Stimulated activated CD4-positive, alpha-beta T cell treated with anti-CD3 and anti-CD28 coated beads, TNF-alpha, amount 100 ng/mL, for 1 hour (primary cell): ENCODE measurements around the gene GNAZ.

Experiments
- DNase-seq, 3 donors: peaks; one replicate each; pipeline ENCODE4 v3.0.0-alpha.2; 2020; ENCODE audit warnings: low read depth in 3 of 3, low spot score in 1 of 3

The GNAZ gene

DNA sequence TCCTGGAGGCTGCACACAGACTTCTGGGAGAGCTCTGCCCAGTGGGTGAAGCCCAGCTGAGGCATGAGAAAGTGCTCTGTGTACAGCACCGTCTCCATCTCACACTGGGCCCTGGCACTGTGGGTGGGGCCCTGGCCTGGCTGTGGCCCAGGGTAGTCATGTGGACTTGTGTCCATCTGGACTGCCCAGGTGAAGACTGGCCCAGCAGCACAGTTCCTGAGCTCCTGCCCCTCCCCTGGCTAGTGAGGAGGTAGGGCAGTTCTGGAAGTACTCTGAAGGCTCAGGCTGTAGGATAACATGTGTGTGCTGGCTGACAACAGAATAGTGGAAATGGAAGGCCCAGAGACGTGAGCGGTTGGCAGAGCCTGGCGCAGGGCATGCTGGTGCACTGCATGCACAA, 36.0 kb downstream of the GNAZ start:
- no peak for DNase-seq

DNA sequence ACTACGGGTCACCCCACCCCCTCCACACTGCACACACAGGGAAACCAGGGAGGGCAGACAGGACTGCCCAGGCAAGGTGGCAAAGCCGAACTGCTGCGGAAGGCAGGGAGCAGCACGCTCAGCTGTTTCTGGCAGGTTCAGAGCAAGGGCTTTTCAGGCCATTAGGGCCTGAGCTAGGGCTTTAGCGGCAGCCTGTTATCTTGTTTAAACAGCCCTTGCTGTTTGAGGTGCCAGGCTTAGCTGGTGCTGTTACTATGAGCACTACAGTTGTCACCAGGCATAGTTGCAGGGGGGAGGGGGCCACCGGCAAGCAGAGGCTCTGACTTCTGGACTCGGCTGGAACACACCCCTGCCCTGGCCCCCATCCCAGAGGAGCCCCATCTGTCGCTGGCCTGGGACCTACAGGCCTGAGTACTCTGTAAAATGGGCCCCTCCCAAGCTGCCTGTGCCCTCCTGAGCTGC, 36.6 kb downstream of the GNAZ start:
- no peak for DNase-seq

DNA sequence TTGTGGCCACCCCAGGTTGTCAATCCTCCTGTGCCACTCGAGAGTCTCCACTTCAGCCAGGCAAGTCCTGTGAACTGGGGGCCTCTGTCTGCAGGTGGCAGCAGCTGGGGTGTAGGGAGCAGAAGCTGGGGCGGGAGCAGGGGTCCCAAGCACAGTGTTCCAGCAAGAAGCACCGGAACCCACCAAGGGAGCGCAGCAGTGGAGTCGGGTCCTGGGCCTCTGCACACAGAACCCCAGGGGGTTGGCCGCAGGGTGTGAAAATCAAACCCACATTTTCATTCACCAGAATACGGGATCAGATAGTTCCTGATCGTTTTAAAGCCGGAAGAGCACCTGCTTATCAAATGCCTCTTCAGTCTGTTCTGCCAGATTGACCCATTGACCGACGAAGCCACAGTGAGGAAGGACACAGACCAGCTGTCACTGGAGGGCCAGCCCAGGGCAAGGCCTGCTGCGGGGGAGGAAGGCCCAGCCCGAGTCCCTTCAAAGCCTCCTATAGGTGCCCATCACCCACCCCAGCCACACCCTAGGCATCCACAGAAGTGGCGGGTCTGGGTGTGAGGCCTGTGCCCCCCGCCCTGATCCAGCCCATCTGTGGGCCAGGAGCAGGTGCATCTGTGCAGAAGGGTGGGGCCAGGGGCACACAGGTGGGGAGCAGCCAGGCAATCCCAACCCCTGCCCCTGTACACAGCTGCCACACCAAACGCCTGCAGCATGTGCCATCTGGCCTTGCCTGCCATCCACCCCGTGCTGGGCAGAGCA, 37.3 kb downstream of the GNAZ start:
- DNase-seq = no peak

DNA sequence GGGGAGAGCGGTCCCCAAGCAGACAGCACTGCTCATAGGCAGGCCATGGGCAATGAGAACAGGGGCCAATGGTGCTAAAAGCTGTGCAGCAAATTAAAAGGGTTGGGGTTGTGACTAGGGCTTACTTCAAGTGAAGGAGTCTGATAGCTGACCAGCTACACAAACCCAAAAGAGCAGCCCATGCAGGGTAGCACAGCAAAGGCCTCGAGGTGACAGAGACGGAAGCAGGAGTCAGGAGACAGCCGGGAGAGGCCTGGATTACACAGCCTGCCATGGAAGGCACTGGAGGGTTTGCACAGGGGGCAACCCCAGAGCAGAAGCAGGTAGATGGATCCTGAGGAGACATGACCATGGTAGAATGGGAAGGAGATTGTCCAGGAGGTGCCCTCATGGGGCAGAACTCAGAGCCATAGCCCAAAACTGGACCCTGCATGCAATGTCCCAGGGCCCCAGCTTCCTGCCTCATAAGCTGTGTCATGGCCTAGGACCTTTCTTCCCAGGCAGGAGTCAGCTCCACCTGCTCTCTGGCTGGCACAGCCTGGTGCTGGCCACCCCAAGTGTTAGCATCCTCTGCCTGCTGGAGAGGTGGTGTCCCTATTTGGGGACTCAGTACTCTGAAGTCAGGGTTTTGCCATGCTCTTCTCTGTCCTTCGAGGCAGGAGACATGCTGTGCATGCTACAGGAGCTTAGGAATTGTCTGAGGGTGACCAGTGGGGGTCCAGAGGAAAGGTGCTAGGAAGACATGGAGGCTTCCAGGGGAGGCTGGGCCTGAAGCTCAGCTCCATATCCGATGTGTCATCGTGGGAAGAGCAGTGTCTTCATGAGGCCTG, 38.1 kb downstream of the GNAZ start:
- DNase-seq = no peak

DNA sequence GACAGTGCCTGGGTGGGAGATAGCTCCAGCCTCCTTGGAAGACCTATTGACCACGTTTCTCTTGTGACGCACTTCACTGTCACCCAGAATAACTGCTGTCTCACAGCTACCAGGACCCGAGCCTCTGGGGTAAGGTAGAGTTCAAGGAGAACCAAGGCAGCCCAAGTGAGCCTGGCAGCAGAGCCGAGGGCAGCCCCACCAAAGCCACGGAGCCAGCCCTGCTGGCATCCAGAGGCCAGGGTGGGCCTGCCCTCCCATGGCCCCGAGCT, 38.7 kb downstream of the GNAZ start:
- DNase-seq = no peak

DNA sequence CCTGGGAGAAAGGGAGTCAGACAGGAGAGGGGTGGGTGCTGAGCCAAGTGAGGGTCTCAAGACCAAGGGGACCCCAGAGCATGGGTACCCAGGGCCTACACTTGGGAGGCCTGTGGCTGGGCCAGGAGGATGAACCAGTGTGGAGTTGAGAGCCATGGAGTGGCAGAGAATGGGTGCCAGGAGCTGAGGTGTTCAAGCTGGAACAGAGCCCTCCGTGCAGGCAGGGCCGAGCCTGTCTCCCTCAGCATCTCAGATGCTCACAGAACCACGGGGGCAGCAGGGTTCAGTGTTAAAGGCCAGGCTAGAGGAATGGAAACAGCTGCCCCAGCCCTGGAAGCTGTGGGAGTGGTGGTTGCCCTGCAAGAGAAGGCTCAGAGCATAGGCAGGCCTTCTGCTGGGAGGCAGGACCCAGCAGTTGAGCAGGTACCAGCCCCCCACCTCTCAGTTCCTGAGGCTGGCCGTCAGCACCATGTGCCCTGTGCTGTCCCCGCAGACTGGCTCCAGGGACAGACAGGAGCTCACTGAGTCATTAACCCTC, 39.2 kb downstream of the GNAZ start:
- no peak for DNase-seq

DNA sequence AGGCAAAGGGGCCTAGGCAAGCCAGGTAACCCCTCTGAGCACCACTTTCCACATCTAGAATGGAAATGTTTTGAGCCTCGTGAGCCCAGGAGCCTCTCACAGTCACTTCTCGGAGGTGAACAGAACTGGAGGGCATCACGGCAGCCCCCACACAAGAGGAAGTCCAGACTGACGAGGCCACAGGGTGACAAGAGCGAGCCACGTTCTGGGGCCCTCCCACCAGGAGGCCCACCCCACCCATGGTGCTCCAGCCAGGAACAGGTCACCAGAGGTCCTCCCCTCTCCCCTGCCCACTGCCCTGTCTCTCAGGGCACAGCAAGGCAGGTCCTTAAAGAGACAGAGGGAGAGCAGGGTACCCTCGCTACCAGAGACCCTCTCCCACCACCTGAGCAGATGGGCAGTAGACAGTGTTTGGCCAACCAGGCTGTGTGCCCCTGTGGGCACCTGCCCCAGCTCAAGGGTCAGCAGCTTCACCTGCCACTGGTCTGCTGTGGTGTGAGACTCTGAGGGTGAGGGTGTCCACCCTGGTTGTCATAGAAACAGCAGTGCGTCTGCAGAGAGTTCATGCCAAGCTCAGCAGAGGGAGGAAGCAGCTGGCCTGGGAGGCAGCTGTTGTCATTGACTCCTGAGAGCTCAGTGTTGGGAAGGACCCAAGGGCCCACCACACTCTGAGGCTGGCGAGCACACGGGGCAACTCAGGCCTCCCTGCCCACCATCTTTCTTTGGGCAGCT, 40.0 kb downstream of the GNAZ start:
- no peak for DNase-seq

DNA sequence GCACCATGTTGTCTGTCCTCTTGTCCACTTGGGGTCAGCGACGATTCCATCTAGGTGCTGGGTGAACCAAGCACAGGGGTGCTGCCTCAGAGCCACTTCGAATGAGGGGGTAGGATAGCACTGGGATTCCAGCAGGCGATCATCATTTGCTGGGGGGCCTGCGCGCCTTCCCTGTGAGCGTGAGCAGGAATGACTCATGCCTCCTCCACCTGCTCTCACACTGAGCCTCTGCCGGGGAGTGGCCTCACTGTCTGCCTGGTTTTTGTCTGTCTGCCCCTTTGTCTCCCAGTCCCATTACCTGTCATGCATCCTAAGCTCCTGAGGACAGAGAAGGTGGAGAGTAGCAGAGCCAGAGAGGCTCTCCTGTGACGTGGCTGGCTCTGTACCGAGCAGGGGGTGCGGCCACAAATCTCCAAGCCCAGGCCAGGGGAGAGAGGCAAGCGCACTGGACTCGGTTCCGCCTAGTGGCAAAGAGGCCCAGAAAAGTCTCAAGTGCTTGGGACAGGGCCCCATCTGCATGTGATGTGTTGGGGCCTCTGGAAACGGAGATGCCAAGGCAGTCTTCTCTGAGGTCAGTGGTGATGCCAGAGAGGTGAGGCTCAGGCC, 40.7 kb downstream of the GNAZ start:
- no peak for DNase-seq

DNA sequence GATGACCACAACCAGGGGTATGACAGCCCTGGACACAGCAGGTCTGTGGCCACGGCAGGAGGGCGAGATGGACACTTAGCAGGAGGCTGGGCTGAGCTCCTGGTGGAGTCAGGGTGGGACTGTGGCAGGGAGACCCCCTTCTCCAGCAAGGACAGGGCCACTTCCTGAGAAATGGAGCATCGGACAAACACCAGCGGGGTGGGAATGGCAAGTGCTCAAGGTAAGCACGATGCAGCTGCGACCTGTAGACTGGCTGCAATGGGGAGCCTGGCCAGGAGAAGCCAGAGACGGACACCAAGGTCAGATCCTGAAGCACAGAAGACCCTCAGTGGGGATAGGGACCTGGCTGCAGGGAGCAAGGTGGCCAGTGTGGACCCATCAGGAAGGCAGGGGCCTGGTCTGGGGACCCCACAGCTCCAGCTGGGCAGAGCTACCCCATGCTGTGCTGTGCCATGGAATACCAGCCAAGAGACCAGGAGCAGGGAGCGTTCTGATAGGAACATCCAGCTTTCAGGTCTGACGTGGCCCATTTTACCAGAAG, 42.2 kb downstream of the GNAZ start:
- DNase-seq = no peak

DNA sequence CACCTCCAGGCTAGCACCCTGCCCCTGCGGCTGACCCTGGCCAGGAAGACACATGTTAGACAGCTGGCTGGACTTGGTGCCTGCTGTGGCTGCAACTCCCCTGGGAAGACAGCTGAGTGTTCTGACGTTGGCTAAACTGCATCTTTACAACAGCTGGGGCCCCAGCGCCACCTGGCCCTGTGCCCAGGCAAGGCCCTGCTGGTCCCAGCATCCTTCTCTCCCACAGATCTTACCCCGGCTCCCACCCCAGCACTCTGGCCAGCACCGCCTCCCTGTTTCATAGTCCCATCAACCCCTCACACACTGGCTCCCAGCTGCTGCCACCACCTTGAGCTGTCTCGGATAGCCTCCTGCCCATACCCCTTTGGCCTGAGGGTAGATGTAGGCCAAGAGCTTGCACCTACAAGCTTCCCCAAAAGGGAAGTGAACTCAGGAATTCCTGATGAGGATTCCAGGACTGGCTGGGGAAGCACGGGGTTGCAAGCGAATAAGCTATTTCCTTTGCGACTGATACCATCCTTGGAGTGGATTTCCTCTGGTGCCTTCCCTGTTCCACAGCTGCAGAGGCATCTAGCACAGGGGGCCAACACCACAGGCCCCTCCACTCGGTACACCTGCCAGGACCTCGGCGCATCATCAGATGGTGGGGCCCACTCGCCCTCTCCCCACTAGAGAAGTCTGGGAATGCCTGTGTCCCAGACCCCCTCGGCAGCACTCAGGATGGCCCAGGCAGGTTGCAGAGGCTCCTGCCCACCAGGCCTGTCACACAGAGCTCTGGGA, 42.9 kb downstream of the GNAZ start:
- no peak for DNase-seq

DNA sequence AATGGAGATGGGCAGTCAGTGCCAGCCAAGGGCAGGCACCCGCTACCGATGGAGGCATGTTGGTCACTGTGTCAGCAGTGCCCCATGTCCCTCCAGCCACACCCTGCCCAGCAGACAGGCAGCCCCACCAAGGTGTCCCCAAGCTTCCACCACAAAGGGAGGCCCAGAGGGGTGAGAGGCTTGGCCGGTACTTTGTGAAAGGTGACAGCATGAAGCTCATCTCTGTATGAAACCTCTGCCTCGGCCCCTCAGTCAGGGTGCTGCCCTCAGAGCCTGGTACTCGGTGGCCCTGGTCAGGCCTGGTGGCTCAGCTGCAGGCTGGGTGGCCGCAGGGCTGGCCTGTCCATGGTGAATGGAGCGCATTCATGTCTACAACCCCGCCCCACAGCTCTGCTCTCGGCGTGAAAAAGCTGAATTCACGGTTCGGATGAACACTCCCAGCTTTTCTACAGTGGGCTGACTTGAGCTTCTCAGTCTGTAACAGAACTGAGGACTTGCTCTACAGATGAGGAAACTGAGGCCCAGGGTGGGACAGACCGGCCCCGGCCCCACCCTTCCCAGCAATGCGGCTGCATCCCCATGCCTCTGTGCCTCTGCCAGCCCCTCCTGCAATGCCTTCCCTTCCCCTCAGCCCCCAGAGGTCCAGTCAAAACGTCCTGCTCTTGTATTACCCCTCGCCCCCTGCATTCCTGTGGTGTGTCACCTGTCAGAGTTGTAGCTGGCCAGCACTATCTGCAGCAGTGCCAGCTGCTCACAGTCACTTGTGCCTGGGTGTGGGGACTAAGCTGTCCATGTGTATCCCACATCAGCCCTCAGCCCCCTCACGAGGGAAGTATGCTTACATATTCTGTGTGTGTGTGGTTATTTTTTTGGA, 43.8 kb downstream of the GNAZ start:
- DNase-seq = no peak

DNA sequence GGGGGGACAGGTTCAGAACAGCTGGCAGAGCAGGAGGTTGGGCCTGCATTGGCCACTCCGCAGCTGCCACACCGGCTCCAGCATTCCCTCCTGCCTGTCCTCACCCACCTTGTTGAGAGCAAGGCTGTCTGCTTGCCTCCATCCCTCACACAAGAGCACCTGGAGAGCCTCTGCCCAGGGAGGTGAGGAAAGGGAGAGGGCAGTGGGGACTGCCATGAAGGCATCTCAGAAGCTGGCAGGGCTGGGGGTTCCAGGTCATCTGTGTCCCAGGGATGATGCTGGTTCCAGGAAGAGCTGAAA, 44.4 kb downstream of the GNAZ start:
- DNase-seq = no peak

DNA sequence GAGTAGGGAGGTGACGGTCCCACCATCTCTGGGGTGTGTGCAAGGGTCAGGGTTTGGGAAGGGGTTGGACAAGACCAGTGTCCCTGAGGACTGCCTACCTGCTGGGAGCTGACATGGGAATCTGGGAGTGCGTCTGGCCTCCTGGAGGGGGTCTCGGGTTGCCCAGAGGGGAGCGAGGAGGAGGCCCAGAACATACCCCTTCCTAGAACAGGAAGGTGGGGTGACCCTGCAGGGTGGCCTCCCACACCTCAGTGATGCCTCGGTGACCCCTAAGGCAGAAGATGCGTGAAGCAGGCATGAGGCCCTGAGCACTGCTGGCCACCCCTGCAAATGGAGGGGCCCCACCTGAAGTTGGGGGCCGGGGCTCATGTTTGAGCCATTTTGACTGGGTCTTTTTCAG, 45.0 kb downstream of the GNAZ start:
- no peak for DNase-seq

DNA sequence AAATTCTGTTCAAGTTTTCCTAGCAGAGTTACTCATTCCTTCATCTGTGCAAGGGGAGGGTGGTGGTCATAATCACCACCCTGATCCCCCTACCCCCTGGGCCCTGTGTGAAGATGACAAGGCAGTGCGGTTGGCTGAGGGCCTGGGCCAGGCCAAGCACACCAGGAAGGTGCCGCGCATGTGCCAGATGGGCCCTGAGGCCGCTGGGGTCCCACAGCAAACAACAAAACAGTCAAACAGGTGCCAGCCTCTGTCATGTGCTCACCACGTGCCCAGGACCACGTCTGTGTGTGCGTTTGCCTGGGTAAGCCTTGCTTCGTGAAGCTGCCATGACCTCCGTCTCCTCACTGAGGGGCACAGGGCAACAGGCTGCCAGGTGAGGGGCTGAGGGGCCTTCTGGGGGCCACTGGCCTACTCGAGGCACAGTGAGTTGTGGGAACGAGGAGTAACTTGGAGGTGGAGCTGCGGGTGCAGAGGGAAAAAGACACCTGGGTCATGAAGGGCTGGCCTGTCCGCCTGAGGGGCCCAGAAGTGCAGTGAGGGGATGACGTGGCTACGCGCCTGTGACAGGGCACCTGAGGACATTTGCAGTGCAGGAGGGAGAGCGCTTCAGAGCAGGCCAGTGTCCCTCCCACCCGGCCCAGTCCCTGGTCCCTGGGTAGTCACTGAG, 45.6 kb downstream of the GNAZ start:
- no peak for DNase-seq

DNA sequence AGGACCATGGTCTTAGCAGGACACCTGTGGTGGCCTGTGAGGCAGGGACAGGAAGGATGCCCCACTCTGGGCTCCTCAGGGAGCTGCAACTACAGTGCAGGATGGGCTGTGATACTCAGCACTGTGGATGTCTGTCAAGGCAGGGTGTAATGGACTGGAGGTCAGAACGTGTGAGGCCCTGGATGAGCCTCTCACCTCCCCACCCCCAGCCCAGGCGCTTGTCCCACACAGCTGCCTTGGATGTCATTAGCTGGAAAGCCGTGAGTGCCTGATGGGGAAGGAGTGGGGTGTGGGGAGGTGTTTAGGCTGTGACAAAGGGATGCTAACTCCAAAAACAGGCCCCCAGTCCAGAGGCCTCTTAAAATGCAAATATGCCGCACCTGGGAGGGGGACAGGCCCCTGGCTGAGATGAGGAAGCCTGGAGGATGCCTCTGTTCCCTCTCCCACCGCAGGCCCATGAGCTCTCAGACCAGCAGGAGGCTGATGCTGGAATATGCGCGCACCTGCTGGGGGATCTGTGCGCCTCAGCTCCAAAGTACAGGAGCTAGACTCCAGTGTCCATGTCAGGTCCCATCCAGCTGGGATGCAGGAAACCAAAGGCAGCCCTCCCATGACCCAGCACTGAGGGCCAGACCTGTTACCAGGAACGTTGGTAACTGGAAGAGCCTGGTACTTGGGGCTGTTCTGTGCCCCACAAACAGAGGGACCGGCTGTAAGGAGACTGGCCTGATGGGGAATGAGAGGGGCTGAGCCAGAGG, 46.4 kb downstream of the GNAZ start:
- DNase-seq = no peak

DNA sequence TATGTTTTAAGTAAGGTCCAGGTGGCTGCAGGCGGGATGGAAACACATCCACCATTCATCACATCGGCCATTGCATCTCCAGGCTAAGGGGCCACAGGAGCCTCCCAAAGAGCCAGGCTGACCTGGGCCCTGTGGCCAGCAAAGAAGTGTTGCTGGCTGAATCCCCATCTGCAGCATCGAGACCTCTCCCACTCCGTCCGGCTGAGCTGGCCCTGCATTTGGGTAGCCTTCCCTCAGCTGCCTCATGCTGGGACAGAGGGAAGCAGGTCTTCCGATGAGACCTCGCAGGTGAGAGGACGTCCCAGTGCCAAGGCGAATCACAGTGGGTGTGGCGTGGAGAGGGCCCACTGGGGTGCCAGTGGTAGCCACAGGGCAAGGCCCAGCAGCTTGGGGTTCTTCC, 47.0 kb downstream of the GNAZ start:
- no peak for DNase-seq

DNA sequence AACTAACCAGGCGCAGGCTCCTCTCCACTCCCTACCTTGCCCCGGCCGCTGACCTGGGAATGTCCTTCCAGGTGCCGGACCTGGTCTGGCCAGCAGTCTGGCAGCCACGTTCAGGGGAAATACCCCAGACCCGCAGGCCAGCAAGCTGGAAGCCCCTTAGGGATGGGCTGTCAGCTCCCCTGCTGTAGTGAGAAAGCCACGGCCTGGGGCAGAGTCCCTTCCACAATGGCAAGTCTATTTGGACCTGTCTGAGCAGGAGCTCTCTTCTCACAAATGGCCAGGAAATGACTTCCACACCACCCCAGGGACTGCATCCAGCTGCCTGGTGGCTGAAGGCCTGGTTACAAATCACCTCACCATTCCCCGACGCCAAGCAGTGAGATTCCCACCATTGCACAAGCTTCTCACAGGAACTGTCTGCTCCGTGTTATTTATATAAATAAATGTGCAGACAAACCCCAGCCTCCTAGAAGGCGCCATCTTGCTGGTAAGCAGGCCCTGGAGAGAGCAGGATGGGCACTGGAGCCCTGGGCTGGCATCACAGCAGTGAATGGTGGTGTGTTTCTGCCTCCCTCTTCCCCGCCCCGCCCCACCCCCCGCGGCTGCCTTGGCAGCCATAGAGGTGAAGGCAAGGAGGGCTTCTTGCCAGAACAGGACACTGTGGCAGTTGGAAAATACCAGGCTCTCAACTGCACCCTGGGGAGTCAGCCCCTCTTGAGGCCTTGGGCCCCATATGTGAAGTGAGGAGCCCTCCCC, 47.8 kb downstream of the GNAZ start:
- DNase-seq = no peak
